Uterus (tissue), 2 donors: ENCODE results near the gene MBP.

Source experiments
- POLR2A ChIP-seq, 2 donors: fragments of 450-650 bp; IDR thresholded peaks; one replicate each; pipeline ENCODE4 v1.6.1; 2016; ENCODE audit warnings: antibody characterized with exemption in 2 of 2, mild to moderate bottlenecking in 1 of 2, moderate library complexity in 1 of 2
- TF ChIP-seq, protein P1 (sequence below), 4 experiments: fragments of 200-600 bp in 2 of 4; fragments of 450-650 bp in 2 of 4; sonication (generic) in 2 of 4; IDR thresholded peaks; one replicate each; pipeline ENCODE4 v1.5.1; 2016 to 2019; ENCODE audit warnings: antibody characterized with exemption in 4 of 4, mild to moderate bottlenecking in 2 of 4, moderate library complexity in 1 of 4

DNA sequence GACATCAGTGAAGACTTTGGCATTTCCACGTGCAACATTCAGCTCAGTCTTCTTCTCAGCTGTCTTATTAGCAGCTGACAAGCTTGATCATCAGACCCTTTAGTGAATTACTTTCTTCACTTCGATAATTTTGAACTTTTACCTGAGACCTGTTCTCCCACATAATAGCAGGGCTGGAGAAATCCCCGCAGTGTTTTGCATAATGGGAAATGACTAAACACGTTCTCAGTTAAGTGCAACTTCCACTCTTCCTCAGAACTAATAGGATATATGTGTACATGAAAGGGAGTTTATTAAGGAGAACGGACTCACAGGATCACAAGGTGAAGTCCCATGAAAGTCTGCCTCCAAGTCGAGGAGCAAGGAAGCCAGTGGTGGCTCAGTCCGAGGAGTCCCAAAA is 28.8 kb upstream of the MBP start:
- TF ChIP-seq, protein P1, sequence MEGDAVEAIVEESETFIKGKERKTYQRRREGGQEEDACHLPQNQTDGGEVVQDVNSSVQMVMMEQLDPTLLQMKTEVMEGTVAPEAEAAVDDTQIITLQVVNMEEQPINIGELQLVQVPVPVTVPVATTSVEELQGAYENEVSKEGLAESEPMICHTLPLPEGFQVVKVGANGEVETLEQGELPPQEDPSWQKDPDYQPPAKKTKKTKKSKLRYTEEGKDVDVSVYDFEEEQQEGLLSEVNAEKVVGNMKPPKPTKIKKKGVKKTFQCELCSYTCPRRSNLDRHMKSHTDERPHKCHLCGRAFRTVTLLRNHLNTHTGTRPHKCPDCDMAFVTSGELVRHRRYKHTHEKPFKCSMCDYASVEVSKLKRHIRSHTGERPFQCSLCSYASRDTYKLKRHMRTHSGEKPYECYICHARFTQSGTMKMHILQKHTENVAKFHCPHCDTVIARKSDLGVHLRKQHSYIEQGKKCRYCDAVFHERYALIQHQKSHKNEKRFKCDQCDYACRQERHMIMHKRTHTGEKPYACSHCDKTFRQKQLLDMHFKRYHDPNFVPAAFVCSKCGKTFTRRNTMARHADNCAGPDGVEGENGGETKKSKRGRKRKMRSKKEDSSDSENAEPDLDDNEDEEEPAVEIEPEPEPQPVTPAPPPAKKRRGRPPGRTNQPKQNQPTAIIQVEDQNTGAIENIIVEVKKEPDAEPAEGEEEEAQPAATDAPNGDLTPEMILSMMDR (IDR thresholded peaks at IDR 0.05): no peak
- TF ChIP-seq POLR2A (IDR thresholded peaks at IDR 0.05): no peak
